Ovary (tissue), 9 donors: Measurements from ENCODE around the gene JARID2. TPM values are rescaled to one million over a fixed set of nuclear protein-coding genes. Genes with fewer than 3 reads are reported as not detected.

ENCODE experiments used
- DNase-seq, 5 donors: peaks; one replicate each; pipeline ENCODE4 v3.0.0-alpha.2; 2019 to 2020
- H3K27ac ChIP-seq, 2 donors: fragments of 200-600 bp; one replicate each; pipeline versions ENCODE4 v1.5.1 to v1.8.0; 2019 to 2022
- H3K27me3 ChIP-seq: fragments of 200-600 bp; one replicate; pipeline ENCODE4 v1.8.0; 2022
- H3K36me3 ChIP-seq: fragments of 200-600 bp; sonication (generic); one replicate; pipeline ENCODE4 v1.5.1; 2019
- H3K4me1 ChIP-seq: one replicate; pipeline ENCODE4 v1.8.1; 2013; ENCODE audit warnings: mild to moderate bottlenecking, moderate library complexity; ENCODE audit not compliant: insufficient read depth
- H3K4me3 ChIP-seq: fragments of 200-600 bp; sonication (generic); one replicate; pipeline ENCODE4 v1.5.1; 2017
- H3K9me3 ChIP-seq, 2 donors: fragments of 200-600 bp in 1 of 2; sonication (generic) in 1 of 2; one replicate each; pipeline versions ENCODE4 v1.5.1 to v1.8.1; 2013 to 2019; ENCODE audit warnings: mild to moderate bottlenecking in 1 of 2, moderate library complexity in 1 of 2
- CTCF ChIP-seq, 3 donors: fragments of 450-650 bp in 2 of 3; fragments of 200-600 bp in 1 of 3; IDR thresholded peaks; one replicate each; pipeline versions ENCODE4 v1.5.1 to v1.8.0; 2016 to 2022; ENCODE audit warnings: antibody characterized with exemption in 3 of 3, mild to moderate bottlenecking in 1 of 3
- EP300 ChIP-seq: sonication (generic); formaldehyde crosslinking; IDR thresholded peaks from one replicate; pipeline ENCODE4 v1.6.1; 2017; ENCODE audit warnings: antibody characterized with exemption
- POLR2A ChIP-seq: fragments of 450-650 bp; IDR thresholded peaks from one replicate; pipeline ENCODE4 v1.6.1; 2017; ENCODE audit warnings: antibody characterized with exemption, mild to moderate bottlenecking, moderate library complexity
- WGBS, 3 donors: extraction: QIAGEN DNeasy Blood & Tissue Kit in 1 of 3; methylation state at CpG; one replicate each; pipeline versions ENCODE4 v1.1.5 to v1.1.7; 2013 to 2017; 5-methylcytosine and 5-hydroxymethylcytosine counted together
- intact Hi-C, 4 donors: fragments of 100-400 bp; cut with DNase I; formaldehyde crosslinking; loops; one replicate each; pipeline versions ENCODE4 v1.11.0 to v1.15.1; 2022 to 2023
- polyA plus RNA-seq, 2 donors: library from polyadenylated mRNA; stranded (reverse); fragments of 200-250 nt in 1 of 2; fragments of 350-450 nt in 1 of 2; fragmentation: Illumina TruSeq in 1 of 2; extraction: RNeasy Lipid Tissue Mini Kit (QIAGEN cat#74804) in 1 of 2; gene quantifications; one replicate each; pipeline ENCODE4 v1.2.3, GENCODE V29; 2013 to 2014
- total RNA-seq, 7 donors: library from RNA; depleted of rRNA in 2 of 7; stranded (reverse); fragments of >200 nt in 2 of 7; fragmentation: NEBNext Ultra II Directional in 3 of 7; extraction: Animal tissue kit (Norgen Biotek cat#: 25700) in 3 of 7; gene quantifications; one replicate each; pipeline versions ENCODE4 v1.1.0 to v1.2.4, GENCODE V29; 2016 to 2023
- donor health status: DM: no; HTN: no; CAD: no; lungs with moderate emphysema.
- donor health status: DM: no; HTN: no; CAD: no.
- donor health status: Bipolar disorder and iron deficiency.
- donor health status: DM: yes; HTN: yes; CAD: no.
- donor health status: DM: no; HTN: no; CAD: no.
- donor health status: DM: yes; HTN: yes; CAD: no.

Gene JARID2
- total and polyA plus RNA-seq, 9 donors: 4.5 to 17.4 (median 8.7) TPM

GRCh38 chr6:15452182-15452941 is 206.5 kb downstream of the JARID2 start:
- Histone ChIP-seq H3K27ac (no peak overlapping the region), H3K4me1 (peaks cover 2% of the 10 kb centered on the region), H3K27me3 (no peaks in the 10 kb centered on the region), H3K4me3 (no peak overlapping the region), H3K36me3 (no peaks in the 10 kb centered on the region), H3K9me3 (no peaks in the 10 kb centered on the region)
- DNase-seq: no peak
- intact Hi-C loops: no loop called here
- TF ChIP-seq EP300 (no peak), POLR2A (no peak), CTCF (IDR thresholded peaks at IDR 0.05) (no peak)
- 91 to 94% (median 93%) methylated on average over 9 of the region's 9 CpGs for WGBS, 3 donors

GRCh38 chr6:15453186-15453585 is 207.3 kb downstream of the JARID2 start:
- Histone ChIP-seq H3K27me3 (no peaks in the 10 kb centered on the region), H3K27ac (no peak overlapping the region), H3K36me3 (no peaks in the 10 kb centered on the region), H3K4me3 (no peak overlapping the region), H3K9me3 (no peaks in the 10 kb centered on the region), H3K4me1 (peaks cover 2% of the 10 kb centered on the region)
- WGBS, 3 donors: 80 to 90% (median 87%) methylated on average over 4 of the region's 4 CpGs
- no peak for TF ChIP-seq CTCF (IDR thresholded peaks at IDR 0.05)
- intact Hi-C loops: no loop called here
- no peak for DNase-seq

GRCh38 chr6:15453622-15454021 is 207.8 kb downstream of the JARID2 start:
- H3K9me3 ChIP-seq: no peaks in the 10 kb centered on the region
- no peak overlapping the region for H3K4me3 ChIP-seq
- WGBS, 3 donors: 75 to 91% (median 89%) methylated on average over 5 of the region's 5 CpGs
- no peak for TF ChIP-seq POLR2A
- no peak for TF ChIP-seq CTCF (IDR thresholded peaks at IDR 0.05)
- no peak for TF ChIP-seq EP300
- no peak for DNase-seq
- no peaks in the 10 kb centered on the region for H3K27me3 ChIP-seq
- no peaks in the 10 kb centered on the region for H3K36me3 ChIP-seq
- H3K27ac ChIP-seq: no peak overlapping the region
- peaks cover 2% of the 10 kb centered on the region for H3K4me1 ChIP-seq
- intact Hi-C loops: no loop called here

- Histone ChIP-seq H3K4me1 (peaks cover 6% of the 10 kb centered on the region), H3K36me3 (no peaks in the 10 kb centered on the region), H3K27me3 (no peaks in the 10 kb centered on the region), H3K4me3 (no peak overlapping the region), H3K9me3 (no peaks in the 10 kb centered on the region), H3K27ac (no peak overlapping the region)
- no peak for TF ChIP-seq EP300
- TF ChIP-seq CTCF (IDR thresholded peaks at IDR 0.05): no peak
- TF ChIP-seq POLR2A: no peak
- DNase-seq: no peak
- 51 to 65% (median 65%) methylated on average over 2 of the region's 2 CpGs for WGBS, 3 donors
- intact Hi-C loops: no loop called here
Measured at GRCh38 chr6:15456422-15456821, 210.6 kb downstream of the JARID2 start.
